AG08396 (cell line): ENCODE results near the gene TTK.
"Not testable (repeated sequence)": the region's sequence is repeated elsewhere in the genome, so short reads cannot be mapped to it uniquely, and the experiment has no call there.

Source experiments
- DNase-seq: peaks from one replicate; pipeline ENCODE4 v3.0.0; 2012; ENCODE audit warnings: low spot score, mixed read lengths

TTK gene

DNA sequence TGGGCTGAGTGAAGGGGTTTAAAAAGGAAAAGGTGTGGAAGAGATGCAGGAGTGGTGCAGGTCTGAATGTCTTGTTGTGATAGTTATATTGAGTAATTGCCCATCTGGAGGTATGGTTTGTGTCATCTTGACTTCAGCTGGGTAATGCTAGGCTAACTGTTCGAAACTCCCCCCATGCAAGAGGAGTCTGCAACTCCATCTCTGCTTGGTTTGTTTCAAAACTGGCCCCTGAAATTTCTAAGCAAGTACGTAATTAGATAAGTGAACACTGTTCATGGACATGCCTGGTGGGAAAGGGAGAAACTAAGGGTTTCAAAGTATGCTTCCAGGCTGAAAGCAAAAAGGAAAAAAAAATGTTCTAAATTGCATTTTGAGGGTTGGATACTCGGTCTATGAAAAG, 17.1 kb downstream of the TTK start:
- DNase-seq = no peak

DNA sequence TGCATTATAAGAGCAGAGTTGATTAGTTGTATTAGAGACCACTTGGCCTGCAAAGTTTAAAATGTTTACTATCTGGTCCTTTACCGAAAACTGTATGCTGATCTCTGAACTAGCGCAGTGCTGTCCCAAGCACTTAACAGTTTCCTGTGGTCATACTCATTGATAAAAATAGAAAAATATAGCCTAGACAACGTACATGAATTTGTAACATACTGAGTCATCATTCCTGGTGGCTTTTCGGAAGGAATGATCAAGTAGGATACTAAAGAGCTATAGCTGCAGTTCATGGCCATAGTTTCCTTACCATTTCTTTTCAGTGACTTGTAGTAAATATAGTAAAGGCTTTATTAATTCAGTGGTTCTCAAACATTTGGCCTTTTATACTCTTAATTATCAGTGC, 18.4 kb downstream of the TTK start:
- peak; percentile 26 for DNase-seq

DNA sequence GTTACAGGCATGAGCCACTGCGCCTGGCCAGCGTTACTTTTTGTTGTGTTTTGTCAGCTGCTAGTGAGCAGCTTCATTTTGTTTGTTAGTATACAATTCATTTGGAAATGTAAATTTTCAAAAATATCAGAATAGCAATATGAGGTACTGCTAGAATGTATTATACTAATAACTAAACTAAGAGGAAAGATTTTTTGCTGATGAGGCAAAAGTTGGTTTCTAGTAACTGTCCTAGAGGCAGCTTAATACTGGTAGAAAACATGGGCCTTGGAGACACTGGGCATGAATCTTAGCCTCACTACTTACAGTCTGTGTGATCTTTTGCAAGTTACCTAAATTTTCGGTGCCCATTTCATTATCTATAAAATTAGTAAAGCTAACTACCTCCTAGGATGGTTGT, 24.1 kb downstream of the TTK start:
- DNase-seq = no peak

DNA sequence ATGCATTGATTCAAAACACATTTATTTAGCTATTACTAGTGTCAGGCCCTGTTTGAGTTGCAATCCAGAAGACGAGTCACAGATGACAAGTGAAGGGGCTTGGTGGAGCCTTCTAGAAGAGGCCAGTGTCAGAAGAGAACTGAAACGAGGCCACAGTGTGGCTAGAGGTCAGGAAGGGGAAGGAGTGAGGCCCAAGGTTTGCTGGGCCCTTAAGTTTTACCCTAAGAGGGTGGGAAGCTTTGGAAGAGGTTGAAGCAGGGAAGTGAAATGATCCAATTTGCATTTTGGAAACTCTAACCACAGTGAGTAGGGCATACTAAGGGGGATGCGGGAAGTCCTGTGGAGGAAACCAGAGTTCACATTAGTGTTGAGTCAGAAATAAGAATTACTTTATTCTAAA, 25.0 kb downstream of the TTK start:
- no peak for DNase-seq

DNA sequence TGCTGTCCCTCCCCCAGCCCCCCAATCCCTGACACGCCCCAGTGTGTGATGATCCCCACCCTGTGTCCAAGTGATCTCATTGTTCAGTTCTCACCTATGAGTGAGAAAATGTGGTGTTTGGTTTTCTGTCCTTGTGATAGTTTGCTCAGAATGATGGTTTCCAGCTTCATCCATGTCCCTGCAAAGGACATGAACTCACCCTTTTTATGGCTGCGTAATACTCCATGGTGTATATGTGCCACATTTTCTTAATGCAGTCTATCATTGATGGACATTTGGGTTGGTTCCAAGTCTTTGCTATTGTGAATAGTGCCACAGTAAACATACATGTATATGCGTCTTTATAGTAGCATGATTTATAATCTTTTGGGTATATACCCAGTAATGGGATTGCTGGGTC, 43.8 kb downstream of the TTK start:
- DNase-seq = not testable (repeated sequence)

DNA sequence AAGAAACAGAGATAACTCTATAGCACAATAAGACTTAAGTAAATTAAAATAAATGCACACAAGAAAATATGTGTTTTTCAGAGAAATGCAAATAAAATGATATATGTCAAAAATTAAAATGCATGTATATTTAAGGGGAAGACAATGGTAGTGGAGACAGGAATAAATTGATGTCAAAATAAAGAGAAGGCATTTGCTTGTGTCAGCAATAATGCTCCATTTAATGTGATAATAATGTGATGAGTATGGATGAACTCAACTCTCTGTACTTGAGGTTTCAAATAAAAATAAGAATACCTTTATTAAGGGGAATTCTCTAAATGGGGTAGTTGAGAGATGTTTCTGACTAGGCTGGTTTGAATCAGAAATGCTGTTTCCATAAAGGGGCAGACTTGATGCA, 56.3 kb downstream of the TTK start:
- no peak for DNase-seq

DNA sequence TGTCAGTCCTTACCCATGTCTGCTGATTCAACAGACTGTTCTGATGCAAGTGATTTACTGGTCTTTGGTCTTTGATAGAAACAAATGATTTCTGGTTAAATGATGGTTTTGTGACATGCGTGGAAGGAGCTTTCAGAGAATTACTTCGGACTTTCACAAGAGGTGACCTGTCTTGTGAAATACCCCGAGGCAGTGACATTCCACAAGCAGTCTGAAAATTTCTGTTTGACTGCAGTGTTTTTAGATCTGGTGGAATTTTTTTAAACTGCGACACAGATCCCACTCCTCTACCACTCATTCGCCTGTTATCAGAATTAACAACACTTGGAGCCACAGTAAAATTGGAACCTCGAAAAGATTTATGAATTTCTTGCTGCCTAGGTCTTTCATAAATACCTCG, 63.7 kb downstream of the TTK start:
- not testable (repeated sequence) for DNase-seq

DNA sequence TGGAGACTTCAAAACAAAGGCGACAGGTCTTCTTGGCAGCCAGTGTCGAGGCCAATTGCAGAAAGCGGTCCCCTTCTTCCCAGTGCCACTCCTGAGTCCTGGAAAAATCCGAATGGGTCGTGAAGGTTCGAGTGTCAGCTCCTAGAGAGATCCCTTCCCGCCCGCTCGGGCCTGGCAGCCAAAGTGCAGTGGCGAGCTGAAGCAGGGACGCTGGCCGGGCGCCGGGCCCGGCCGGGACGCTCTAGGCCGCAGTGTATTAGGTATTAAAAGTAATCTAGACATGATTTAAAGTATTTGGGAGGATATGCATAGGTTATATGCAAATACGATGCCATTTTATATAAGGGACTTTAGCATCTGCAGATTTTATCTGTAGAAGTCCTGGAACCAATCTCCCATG, 66.0 kb downstream of the TTK start:
- not testable (repeated sequence) for DNase-seq

DNA sequence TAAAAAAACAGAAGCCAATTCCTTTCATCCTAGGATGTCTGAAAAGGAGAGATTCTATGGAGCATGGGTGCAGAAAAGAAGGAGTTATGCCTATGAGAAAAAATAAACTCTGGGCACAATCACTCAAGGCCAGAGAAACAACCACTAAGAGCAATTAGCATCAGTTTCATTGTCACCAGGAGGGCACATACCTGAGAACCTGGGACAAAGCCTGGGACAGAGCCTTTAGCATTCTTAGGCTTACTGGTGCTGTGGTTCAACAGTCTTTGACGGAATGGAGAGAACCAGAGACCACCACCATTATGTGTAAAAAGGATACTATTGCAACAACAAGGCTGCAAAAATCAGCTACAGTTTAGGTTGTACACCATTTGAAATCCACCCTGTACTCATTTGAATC, 72.6 kb downstream of the TTK start:
- DNase-seq = no peak

DNA sequence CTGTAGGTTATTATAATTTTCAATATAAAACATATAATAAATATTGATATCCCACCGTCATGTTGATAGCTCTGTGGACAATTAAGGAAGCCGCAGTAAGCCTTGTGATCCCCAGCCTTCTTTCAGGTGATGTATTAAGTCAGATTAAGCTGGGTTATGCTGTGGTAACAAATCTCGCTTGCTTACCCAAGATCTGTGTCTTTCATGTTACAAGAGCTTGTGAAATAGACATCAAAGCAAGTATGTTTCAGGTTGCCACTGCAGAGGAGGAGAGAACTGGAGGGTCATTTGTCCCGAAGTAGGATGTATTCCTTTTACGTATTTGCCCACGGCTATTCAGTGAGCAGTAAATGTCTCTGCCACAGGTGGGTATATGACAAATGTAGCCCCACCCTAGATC, 84.2 kb downstream of the TTK start:
- no peak for DNase-seq

DNA sequence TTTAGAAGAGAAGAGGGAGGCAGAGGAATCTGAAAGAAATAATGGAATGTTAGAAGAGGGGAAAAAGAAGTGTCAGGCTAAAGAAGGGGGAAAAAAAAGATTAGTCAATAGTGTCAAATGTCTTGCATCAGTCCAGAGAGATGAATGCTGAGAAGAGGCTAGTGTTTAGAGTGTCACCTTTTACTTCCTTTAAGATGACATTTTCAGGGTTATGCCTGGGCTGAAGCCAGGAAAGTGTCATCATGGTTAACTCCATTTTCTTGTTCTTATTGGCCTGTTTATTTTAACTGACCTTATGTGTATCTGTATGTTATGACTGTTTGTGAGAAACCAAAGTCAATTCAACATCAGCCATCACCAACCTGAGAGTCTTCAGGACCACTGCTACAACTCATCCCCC, 87.1 kb downstream of the TTK start:
- no peak for DNase-seq
